ENCODE measurements around the gene NR5A2.
"Not testable (repeated sequence)": the region's sequence is repeated elsewhere in the genome, so short reads cannot be mapped to it uniquely, and the experiment has no call there.

The NR5A2 gene

DNA sequence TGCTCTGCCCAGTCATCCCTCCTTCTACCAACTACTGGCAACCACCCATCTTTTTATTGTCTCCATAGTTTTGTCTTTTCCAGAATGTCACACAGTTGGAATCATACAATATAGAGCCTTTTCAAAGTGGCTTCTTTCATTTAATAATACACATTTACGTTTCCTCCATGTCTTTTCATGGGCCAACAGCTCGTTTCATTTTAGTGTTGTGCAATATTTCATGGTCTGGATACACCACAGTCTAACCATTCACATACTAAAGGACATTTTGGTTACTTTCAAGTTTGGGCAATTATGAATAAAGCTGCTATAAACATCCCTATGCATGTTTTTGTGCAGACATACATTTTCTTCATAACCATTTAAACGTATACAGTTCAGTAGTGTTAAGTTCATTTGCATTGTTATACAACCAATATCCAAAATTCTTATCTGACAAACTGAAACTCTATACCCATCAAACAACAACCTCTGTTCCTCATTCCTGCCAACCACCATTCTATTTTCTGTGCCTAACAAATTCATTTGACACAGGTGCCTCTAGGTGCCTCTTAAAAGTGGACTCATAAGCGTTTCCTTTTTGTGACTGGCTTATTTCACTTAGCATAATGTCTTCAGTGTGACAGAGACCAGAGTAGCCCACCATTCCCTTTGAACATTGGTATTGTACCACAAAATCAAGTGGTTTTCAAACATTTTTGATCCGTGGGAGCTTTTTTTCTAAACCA lies 138.1 kb downstream of the NR5A2 start:
- no peak for DNase-seq (ENCODE audit: low read depth)

DNA sequence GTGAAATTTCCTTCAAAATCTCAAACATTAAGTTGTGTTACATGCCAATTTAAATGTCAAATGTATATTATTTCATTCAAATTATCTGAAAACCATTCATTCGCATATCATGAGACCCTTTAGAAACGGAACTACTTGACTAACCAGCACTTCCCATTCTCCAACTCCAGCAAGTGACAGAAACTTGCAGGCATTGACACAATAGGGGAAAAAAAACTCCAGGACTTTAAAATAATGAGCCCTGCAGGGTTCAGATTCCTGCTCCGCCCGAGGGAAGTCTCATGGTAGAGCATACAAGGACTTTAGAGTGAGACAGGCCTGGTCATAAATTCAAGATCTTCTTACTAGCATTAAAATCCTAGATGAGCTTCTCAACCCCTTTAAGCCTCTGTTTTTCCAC lies 138.9 kb downstream of the NR5A2 start:
- no peak for DNase-seq (ENCODE audit: low read depth)

DNA sequence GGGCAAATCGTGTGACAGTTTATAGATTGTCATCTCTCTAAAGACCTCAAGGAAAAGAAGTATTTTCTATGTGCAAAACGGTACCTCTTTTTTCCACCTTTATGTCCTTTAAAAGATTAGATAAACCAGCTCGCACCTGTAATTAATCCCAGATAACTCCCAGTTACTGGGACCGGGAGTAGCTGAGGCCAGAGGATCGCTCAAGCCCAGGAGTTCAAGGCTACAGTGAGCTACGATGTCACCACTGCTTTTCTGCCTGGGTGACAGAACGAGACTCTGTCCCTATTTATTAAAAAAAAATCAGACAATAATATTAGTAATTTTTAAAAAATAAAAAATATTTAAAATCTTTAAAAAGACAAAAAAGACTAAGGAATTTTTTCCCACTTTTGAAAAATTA lies 141.4 kb downstream of the NR5A2 start:
- DNase-seq (ENCODE audit: low read depth) = no peak

DNA sequence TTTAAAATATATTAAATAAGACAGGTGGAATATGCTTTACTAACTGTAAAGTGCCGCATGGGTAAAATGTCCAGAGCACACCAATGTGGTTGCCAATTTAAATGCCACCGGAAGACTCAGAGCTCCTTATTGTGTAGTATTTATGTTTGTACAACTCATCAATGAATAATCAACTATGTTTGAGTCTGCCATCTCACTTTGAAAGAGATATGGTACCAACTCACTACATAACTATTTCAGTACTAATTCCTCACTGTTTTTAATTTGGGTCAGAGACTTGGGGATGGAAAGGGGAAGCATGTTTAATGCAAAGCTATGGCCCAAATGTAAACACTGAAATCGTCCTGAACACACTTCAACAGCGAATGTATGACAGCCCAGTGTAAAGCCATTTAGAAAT lies 144.8 kb downstream of the NR5A2 start:
- DNase-seq (ENCODE audit: low read depth) = peak; percentile 36

DNA sequence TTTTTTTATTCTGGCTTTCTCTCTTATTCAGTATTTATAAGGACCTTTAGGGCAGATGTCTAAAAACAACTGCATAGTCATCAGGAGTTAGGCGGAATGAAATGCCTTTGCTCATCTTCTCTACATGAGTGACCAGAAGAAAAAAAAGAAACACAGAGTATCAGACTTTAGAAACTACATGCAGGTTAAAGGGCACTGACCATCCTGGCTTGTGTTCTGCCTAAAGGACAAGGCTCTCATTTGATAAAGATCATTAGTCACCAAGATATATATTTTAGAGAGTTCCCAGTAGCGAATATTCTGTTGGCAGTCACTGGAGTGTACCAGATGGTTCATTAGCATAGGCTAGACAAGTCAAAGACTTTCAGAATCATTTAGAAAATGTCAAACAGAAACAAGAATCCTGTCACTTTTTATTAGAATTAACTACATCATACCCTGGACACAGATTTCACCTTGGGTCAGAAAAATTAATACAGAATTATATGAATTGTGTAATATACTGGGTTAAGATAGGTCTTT lies 145.6 kb downstream of the NR5A2 start:
- DNase-seq (ENCODE audit: low read depth) = no peak

DNA sequence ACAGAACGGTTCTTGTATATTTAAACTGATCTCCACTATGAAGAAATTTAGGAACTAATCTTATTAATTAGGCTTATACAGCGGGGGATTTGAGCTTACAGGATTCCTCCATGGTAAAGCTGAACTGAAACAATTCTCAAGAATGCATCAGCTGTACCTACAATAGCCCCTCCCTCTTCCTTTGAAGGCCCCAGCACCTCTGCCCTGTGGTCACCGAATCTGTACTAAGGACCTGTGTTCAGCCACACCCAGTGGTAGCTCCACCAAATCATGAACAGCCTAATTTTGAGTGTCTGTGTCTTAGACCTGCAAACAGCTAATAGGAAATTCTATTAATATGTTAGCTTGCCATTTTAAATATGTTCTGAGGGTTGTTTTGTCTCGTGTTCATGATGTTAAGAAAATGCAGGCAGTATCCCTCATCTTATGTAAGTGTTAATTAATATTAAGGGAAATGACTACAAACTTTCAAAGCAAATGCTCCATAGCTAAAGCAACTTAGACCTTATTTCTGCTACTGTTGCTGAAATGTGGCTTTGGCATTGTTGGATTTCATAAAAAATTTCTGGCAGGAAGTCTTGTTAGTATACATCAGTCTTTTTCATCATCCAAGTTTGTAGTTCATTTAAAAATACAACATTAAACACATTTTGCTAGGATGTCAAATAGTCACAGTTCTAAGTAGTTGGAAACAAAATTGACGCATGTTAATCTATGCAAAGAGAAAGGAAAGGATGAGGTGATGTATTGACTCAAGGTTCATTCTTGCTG lies 147.2 kb downstream of the NR5A2 start:
- DNase-seq (ENCODE audit: low read depth) = no peak

DNA sequence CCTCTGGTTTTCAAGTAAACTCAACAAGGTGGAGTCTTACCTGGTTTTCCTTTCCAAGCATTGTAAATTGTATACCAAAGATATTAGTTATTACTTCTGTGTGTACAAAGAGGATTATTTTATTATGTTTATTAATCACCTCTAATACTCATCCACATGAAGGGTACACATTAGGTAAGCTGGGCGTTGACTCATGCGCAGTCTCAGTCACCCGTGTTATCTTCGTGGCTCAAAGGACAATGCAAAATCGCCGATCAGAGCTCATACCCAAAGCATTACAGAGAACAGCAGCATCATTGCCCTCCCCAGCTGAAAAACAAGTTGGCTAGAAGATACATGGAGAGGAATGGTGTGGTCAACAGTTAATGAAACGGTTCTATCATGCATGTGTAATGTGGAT lies 148.7 kb downstream of the NR5A2 start:
- no peak for DNase-seq (ENCODE audit: low read depth)

DNA sequence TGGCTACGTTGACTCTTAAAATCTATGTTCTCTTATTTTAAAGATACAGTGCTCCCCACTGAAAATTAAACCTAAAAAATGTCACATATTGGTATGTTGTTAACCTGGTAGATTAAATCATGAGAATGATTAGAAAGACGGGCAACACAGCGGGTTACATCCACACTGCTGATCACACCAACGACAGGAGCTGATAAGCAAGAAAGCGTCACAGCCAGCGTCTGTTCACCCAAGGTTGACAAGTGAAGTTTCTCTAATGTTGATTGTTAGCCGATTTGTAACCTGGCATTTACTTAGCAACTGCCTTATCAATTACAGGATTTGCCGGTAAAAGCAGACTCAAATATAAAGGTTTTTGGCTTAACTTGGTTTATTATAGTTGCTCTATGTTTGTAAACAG lies 149.3 kb downstream of the NR5A2 start:
- no peak for DNase-seq (ENCODE audit: low read depth)

DNA sequence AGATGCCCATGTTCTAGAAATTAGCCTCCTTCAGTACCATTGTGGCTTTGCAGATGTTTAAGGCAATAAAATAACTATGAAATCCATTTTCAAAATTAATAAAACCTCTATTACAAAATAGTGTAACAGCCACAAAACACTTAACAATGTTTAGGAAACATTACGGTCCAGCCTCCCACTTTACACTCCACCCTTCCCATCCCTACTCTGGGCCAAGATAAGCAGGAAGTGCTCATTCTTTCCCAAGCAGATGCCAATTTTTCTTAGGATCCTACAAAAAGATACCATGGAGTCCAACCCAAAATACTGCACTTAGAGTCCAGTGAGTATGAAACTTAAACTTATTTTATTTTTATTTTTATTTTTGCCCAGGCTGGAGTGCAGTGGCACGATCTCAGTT lies 150.8 kb downstream of the NR5A2 start:
- DNase-seq (ENCODE audit: low read depth) = peak; percentile 66

DNA sequence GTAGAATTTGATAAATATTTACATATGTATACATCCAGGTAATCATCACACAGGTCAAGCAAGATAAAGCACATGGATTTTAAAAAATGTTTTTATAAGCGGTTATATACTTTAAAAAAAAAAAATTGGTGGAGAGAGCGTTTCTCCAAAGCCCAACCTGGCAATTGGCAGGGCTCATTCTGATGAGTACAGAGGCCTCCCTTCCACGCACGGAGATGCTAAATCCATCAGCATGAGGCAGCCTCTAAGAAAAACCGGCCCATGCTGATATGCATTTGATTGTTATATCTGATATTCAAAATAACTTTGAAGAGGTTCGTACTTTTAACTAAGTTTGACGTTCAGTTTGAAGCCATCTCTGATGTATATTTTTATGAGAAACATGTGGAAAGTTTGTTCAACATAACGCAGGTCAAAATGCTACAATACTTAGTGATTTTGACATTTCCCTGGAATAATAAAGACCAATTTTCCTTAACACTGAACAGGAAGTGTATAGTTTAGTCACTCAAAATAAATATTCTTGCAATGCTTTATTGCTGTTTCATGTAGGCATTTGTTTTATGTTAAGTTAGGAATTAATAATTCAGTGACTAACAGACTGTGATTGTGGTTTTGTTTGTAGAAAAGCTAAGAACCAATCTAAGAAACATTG lies 151.7 kb downstream of the NR5A2 start:
- DNase-seq (ENCODE audit: low read depth) = peak; percentile 80

DNA sequence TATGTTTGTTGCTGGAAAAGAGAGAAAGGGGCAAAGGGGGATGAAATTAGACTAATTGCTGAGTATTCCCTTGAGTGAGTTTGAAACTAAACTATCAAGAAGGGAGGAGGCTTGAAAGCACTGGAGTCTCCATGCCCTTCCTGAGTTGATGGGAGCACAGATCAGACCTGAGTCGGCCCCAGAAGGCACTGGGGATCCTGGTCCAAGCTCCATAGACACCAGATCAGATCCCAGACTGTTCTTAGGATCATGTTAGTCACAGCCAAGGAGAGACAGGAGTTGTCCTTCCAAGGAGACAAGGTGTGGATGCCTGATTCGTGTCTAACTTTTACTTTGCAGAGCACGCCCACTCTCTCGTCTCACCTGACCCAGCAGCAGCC lies 152.3 kb downstream of the NR5A2 start:
- DNase-seq (ENCODE audit: low read depth) = no peak

DNA sequence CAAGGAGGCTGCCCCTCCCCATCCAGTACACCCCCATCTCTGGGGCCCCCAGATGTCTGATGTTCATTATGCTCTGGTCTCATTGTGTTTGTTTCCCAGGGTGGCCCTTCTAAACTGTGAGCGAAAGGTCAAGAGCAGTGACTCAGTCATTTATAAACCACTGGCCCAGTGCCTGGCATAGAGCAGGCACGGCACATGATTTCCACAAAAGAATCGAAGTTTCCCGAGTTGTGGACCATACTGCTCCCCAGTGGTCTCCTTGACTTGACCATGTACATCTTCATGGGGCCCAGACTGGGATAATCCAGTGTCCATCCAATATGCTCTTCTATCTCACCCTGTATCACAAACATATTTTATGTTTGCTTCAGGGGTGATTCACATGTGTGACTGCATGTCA lies 153.3 kb downstream of the NR5A2 start:
- DNase-seq (ENCODE audit: low read depth) = peak; percentile 92

DNA sequence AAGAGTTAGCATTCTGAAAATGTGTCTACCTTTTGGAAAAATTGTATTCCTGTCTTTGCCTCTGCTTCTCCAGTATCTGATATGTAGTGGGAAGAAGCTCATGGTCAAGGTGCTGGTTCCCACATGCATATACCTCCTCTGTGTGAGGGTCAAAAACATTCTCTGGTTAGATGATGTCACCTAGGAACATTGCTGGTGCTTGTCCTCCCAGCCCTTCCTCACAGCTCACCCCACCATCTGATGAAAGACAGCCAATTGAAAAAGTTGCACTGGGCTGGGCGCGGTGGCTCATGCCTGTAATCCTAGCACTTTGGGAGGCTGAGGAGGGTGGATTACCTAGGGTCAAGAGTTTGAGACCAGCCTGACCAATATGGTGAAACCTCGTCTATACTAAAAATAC lies 154.4 kb downstream of the NR5A2 start:
- no peak for DNase-seq (ENCODE audit: low read depth)

DNA sequence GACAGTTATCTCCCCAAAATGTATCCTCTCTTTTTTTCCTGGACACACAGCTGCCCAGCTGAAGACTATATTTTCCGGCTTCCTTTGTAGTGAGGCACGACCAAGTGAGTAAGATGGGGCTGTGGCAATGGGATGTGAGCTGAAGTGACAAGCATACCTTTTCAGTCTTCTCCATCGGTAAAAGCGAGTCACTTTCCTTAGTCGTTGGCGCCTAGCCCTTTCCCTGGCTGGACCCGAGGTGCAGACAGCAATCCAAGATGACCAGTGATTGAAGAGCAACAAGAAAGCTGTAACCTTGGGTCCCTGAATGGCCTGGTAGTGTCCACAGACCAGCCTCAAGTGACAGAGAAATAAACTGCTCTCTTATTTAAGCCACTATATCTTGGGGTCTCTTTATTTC lies 155.2 kb downstream of the NR5A2 start:
- no peak for DNase-seq (ENCODE audit: low read depth)

DNA sequence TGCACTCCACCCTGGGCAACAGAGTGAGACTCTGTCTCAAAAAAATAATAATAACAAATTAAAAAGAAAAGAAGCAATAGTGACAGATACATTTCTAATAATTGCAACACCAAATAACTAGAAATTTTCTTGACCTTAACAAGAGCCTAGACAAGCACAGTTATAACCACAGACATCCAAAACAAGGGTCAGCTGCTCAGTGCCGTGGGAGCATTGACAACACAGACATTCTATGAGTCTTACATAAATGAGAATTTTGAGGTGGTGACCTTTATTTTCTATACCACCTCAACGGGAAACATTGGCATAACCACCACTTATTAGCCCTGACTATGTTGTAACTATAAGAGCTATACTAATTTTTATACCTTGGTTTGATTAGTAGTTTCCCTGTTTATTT lies 156.1 kb downstream of the NR5A2 start:
- peak; percentile 63 for DNase-seq (ENCODE audit: low read depth)

DNA sequence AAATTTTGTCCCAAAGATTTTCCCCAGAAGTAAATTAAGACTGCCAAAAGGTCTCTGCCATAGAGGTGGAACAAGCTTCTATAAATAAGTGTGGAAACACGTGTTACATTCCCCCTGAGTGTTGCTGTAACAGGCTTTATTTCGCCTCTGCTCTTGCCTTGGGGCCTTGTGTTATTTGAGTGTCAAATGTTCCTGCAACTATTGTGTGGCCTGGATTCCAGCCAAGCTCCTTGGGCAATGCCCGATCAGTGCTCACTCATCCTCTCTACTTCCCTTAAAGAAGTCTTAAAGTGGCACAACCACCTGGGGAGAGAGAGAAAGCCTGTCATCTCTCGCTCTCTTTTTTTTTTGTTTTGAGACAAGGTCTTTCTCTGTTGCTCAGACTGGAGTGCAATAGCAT lies 156.7 kb downstream of the NR5A2 start:
- DNase-seq (ENCODE audit: low read depth) = peak; percentile 97

DNA sequence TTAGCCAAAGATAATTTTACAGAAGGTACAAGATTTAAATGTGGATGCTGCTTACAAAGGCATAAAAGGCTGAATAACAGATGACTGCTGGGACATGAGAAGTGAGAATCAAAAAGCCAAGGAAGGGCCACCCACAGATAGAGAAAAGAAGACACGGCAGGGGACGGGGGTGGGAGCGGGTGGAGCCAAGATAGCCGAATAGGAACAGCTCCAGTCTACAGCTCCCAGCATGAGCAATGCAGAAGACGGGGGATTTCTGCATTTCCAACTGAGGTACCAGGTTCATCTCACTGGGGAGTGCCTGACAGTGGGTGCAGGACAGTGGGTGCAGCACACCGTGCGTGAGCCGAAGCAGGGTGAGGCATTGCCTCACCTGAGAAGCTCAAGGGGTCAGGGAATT lies 157.7 kb downstream of the NR5A2 start:
- DNase-seq (ENCODE audit: low read depth) = not testable (repeated sequence)

DNA sequence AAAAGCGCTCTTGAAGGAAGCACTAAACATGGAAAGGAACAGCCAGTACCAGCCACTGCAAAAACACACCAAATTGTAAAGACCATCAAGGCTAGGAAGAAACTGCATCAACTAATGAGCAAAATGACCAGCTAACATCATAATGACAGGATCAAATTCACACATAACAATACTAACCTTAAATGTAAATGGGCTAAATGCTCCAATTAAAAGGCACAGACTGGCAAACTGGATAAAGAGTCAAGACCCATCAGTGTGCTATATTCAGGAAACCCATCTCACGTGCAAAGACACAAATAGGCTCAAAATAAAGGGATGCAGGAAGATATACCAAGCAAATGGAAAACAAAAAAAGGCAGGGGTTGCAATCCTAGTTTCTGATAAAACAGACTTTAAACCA lies 159.8 kb downstream of the NR5A2 start:
- DNase-seq (ENCODE audit: low read depth) = not testable (repeated sequence)

DNA sequence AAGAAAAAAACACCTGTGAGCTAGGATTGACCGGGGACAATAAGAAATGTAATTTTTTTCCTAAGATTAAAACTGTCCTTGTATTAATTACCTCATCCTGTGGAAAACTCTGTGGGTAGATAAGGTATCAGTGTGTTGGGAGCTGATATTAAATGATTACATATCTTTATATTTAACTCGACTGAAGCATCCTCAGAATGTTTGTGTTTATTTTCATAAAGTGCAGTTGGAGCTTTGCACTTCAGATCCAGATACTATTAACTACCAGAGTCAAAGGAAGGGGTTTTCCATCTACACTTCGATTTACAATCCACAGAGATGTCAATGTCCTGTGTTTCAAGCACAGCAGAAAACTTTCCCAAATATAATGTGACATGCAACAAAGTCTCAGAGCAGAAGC lies 164.5 kb downstream of the NR5A2 start:
- no peak for DNase-seq (ENCODE audit: low read depth)

DNA sequence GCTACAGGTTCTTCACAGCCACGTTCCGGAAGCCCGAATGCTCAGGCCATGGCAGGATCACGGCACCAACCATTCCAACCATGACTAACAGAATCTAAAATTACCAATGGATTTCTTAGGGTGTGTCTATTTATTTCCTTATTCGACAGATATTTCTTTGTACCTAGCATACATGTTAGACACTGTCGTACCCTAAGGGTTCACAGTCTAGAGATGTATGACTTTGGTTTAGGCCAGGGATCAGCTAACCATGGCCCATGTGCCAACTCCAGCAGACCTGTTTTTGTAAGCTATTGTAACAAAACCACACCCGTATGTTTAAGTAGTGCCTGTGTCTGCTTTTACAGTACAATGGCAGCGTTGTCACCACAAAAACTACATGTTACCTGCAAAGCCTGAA lies 167.0 kb downstream of the NR5A2 start:
- DNase-seq (ENCODE audit: low read depth) = no peak

DNA sequence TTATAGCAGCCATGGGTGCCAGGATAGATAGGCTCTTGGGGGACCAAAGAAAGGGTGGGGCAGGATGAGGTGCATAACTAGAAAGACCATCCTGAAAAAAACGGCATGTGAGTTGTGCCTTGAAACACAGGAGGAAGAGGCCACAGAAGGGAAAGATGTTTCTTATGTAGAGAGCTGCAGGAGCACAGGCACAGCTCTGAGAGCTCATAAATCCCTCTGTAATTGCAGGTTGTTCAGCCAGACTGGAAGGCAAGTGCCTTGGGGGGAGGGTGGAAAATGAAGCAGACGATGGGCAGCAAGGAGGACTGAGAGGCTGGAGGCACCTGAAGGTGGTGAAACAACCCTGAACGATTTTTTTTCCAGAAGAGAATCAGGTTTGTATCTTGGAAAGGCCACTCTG lies 170.7 kb downstream of the NR5A2 start:
- no peak for DNase-seq (ENCODE audit: low read depth)

DNA sequence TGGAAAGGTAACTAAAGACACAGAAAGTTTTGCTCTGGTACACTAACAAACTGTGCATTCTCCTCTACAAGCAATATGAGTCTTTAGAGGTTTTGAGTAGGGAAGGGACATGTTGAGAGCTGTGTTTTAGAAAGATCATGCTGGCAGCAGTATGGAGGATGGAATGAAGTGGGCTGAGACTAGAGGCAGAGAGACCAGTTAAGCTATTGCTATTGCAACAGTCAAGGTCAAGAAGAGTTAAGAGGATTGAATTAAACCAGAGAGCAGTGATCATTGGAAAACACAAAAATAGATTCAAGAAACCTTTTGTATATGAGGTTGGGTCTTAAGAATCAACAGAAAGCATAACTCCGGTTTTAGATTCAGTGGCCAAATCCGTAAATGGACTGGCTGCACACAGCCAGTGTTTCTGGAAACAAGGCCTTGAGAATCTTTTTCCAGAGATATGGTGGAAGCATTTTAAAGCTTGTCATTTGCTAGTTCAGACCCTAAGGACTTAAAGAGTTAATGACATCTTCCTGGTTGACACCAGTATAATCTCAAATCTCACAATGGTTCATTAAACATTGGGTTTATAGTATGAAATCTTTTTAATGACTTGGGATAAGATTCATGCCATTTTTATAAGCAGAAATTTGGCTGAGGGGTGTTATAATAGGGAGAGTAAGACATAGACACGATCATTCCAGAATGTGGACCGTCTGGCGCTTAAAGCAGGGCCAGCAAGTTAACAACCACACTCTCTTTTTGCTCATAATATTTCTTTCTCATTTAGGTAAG lies 177.9 kb downstream of the NR5A2 start:
- no peak for DNase-seq (ENCODE audit: low read depth)
